A549 treated with AZD2906 at 1 μM for 4 hours (cell line): Measurements from ENCODE around the gene RPEL1. TPM values are rescaled to one million over a fixed set of nuclear protein-coding genes. Genes with fewer than 3 reads are reported as not detected.

Experiments
- total RNA-seq: library from RNA; stranded (reverse); fragments of 200-300 nt; extraction: Qiagen RNA extraction; gene quantifications from 5 replicates; pipeline ENCODE4 v1.2.3, GENCODE V29; 2022

The RPEL1 gene
- 0.07 TPM in 2 of 5 replicates, not detected in the others for total RNA-seq

DNA sequence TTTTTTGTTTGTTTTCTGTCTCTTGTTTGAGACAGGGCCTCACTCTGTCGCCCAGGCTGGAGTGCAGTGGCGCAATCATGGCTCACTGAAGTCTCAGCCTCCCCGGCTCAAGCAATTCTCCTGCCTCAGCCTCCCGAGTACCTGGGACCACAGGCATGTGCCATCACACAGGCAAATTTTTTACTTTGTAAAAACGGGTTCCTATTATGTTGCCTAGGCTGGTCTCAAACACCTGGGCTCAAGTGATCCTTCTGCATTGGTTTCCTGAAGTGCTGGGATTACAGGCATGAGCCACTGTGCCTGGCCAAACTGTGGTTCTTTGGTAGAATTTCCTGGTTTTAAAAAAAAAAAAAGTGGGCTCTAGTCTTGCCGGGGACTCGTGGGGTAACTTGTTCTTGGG, at the start of gene RPEL1:
TSS of gene RPEL1 (plus strand) at position 301 of the 400 bp plus-strand sequence. CDS start 110 bp downstream, outside the sequence.

DNA sequence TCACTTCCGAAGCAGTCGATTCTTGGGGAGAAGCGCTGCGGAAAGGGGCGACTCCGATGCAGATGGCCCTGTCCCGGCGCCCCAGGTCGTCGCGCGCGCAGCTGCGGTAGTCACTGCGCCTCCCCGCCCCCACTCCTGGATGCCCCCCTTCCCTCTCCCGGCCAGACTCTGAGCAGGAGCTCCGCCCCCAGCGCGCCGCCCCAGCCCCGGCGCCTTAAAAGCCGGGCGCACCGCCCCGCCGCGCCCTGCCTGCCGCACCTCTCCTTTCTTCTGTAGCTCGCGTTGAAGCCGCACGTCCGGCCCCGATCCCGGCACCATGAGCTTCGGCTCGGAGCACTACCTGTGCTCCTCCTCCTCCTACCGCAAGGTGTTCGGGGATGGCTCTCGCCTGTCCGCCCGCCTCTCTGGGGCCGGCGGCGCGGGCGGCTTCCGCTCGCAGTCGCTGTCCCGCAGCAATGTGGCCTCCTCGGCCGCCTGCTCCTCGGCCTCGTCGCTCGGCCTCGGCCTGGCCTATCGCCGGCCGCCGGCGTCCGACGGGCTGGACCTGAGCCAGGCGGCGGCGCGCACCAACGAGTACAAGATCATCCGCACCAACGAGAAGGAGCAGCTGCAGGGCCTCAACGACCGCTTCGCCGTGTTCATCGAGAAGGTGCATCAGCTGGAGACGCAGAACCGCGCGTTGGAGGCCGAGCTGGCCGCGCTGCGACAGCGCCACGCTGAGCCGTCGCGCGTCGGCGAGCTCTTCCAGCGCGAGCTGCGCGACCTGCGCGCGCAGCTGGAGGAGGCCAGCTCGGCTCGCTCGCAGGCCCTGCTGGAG, 31.4 kb downstream of the RPEL1 start, which contains the start of gene INA:
TSS of gene INA (plus strand) at position 243 of the 817 bp plus-strand sequence. CDS start at position 317, 74 bp downstream.

Other genes with a start within 250 kb of the RPEL1 start
- gene NT5C2, start 52.6 kb upstream of the RPEL1 start, total RNA-seq, result 60.6 to 82.9 TPM (median 63.2 TPM) in 5 replicates
- 16.7 to 23.7 TPM (median 18.3 TPM) in 5 replicates for gene INA, start 31.3 kb downstream of the RPEL1 start, total RNA-seq
- gene PCGF6, start 105.3 kb downstream of the RPEL1 start, total RNA-seq, result 10.5 to 12.8 TPM (median 11.0 TPM) in 5 replicates
- 2.5 to 3.4 TPM (median 2.7 TPM) in 5 replicates for gene TAF5, start 122.1 kb downstream of the RPEL1 start, total RNA-seq
- gene ATP5MK, start 150.6 kb downstream of the RPEL1 start, total RNA-seq, result 466 to 497 TPM (median 484 TPM) in 5 replicates
- gene PDCD11, start 150.7 kb downstream of the RPEL1 start, total RNA-seq, result 35.3 to 40.5 TPM (median 38.3 TPM) in 5 replicates
- 4.2 to 5.9 TPM (median 5.2 TPM) in 5 replicates for gene CALHM2, start 206.5 kb downstream of the RPEL1 start, total RNA-seq
- gene CALHM1, start 213.0 kb downstream of the RPEL1 start, total RNA-seq, result 0.02 TPM in 1 of 5 replicates, not detected in the others
- gene CALHM3, start 233.4 kb downstream of the RPEL1 start, total RNA-seq, result 0.23 to 0.52 TPM (median 0.35 TPM) in 5 replicates
- 0.49 to 0.97 TPM (median 0.55 TPM) in 5 replicates for gene NEURL1, start 247.8 kb downstream of the RPEL1 start, total RNA-seq